K562 (cell line): ENCODE results near the gene STT3A. TPM values are rescaled to one million over a fixed set of nuclear protein-coding genes. Genes with fewer than 3 reads are reported as not detected.

ENCODE experiments used
- ATAC-seq: fragments of 200-7000 bp; cut with Tn5 transposase; 3 replicates; pipeline ENCODE4 v1.9.1; 2020; ENCODE audit warnings: moderate library complexity
- BruUV-seq: library from RNA; stranded (reverse); fragments of 400-500 nt; replicated peaks from 2 replicates; lab custom pipeline; 2021; lab: Mats Ljungman, UMichigan
- CTCF ChIA-PET: fragments of 300-600 bp; formaldehyde crosslinking; extraction: SDS; loops from one replicate; lab custom pipeline; 2021; ENCODE audit warnings: low intra/inter-chr PET ratio; lab: Yijun Ruan, JAX
- POLR2A ChIA-PET: fragments of 300-600, 350-650 bp; sonication (Branson Sonifier 250); formaldehyde crosslinking; extraction: SDS; loops from one replicate; lab custom pipeline; 2021; ENCODE audit warnings: antibody characterized with exemption, inconsistent platforms; lab: Yijun Ruan, JAX
- DNase-seq, 4 experiments: peaks; one replicate each; pipeline versions ENCODE4 v3.0.0 to v3.0.0-alpha.2; 2011 to 2018; ENCODE audit warnings: low spot score in 3 of 4, mixed read lengths in 3 of 4; ENCODE audit errors: extremely low read depth in 1 of 4
- FAIRE-seq: peaks from 2 replicates; lab custom pipeline; 2011; peaks lifted over from hg19 to GRCh38; lab: Jason Lieb, UNC
- H2AFZ ChIP-seq: 2 replicates; pipeline ENCODE4 v1.6.0; 2011; ENCODE audit warnings: low read depth, low read length, control low read depth, inconsistent platforms
- H3K27ac ChIP-seq: fragments of 200-600 bp; 3 replicates; pipeline ENCODE4 v1.8.0; 2011; ENCODE audit warnings: low read depth, mild to moderate bottlenecking, control low read depth, inconsistent platforms, low read length, moderate library complexity, mixed read lengths; ENCODE audit errors: extremely low read depth
- H3K27me3 ChIP-seq, 2 experiments: fragments of 300-600 bp in 1 of 2; 2 replicates in 1 of 2; 3 replicates in 1 of 2; pipeline versions ENCODE4 v1.6.0 to v1.8.0; 2011; ENCODE audit warnings: inconsistent platforms in 2 of 2, low read length in 2 of 2, mild to moderate bottlenecking in 1 of 2, mixed read lengths in 1 of 2, moderate library complexity in 1 of 2; ENCODE audit not compliant: control insufficient read depth in 2 of 2, insufficient read depth in 2 of 2
- H3K36me3 ChIP-seq: fragments of 300-600 bp; 3 replicates; pipeline ENCODE4 v1.8.0; 2011; ENCODE audit warnings: mild to moderate bottlenecking, low read length, inconsistent platforms; ENCODE audit not compliant: control insufficient read depth, insufficient read depth
- H3K4me1 ChIP-seq, 2 experiments: fragments of 200-600 bp in 1 of 2; replicated peaks in 1 of 2; 2 replicates in 1 of 2; 3 replicates in 1 of 2; pipeline versions ENCODE4 v1.5.1 to v1.8.0; 2011; ENCODE audit warnings: inconsistent platforms in 2 of 2, low read length in 2 of 2, mild to moderate bottlenecking in 1 of 2, mixed read lengths in 1 of 2, moderate library complexity in 1 of 2; ENCODE audit not compliant: control insufficient read depth in 2 of 2, insufficient read depth in 2 of 2
- H3K4me2 ChIP-seq: 2 replicates; pipeline ENCODE4 v1.6.1; 2011; ENCODE audit warnings: low read length, control low read depth, inconsistent platforms, mixed read lengths; ENCODE audit not compliant: insufficient read depth
- H3K4me3 ChIP-seq: fragments of 200-600 bp; sonication (generic), shearing (Covaris generic); 2 replicates; pipeline ENCODE4 v1.5.1; 2016; ENCODE audit warnings: control low read depth, inconsistent platforms
- H3K79me2 ChIP-seq: fragments of 200-600 bp; 3 replicates; pipeline ENCODE4 v1.8.0; 2011; ENCODE audit warnings: low read length, inconsistent platforms; ENCODE audit not compliant: control insufficient read depth, insufficient read depth
- H3K9ac ChIP-seq, 2 experiments: 2 replicates each; pipeline versions ENCODE4 v1.6.0 to v1.6.1; 2011; ENCODE audit warnings: low read depth in 2 of 2, low read length in 2 of 2, control low read depth in 1 of 2, inconsistent platforms in 1 of 2, mild to moderate bottlenecking in 1 of 2, mixed read lengths in 1 of 2; ENCODE audit not compliant: insufficient read depth in 1 of 2
- H3K9me1 ChIP-seq: one replicate; pipeline ENCODE4 v1.6.0; 2011; ENCODE audit warnings: inconsistent platforms, mild to moderate bottlenecking, low read length, moderate library complexity; ENCODE audit not compliant: control insufficient read depth, insufficient read depth
- H3K9me3 ChIP-seq: replicated peaks from 2 replicates; pipeline ENCODE4 v1.5.1; 2011; ENCODE audit warnings: low read depth, low read length, inconsistent platforms; ENCODE audit not compliant: control insufficient read depth, insufficient read depth
- H4K20me1 ChIP-seq: replicated peaks from 2 replicates; pipeline ENCODE4 v1.6.1; 2011; ENCODE audit warnings: low read length, inconsistent platforms, mixed read lengths; ENCODE audit not compliant: control insufficient read depth, insufficient read depth
- EWSR1 ChIP-seq: fragments of 450-650 bp; IDR thresholded peaks from 2 replicates; pipeline ENCODE4 v1.6.1; 2018; ENCODE audit warnings: borderline replicate concordance, mild to moderate bottlenecking, low read depth, moderate library complexity; ENCODE audit not compliant: partially characterized antibody
- FOXM1 ChIP-seq, 2 experiments: fragments of 450-650 bp in 1 of 2; sonication (generic) in 1 of 2; formaldehyde crosslinking in 1 of 2; IDR thresholded peaks; 2 replicates each; pipeline versions ENCODE4 v1.6.1 to v1.9.0; 2017 to 2022; ENCODE audit warnings: low read depth in 2 of 2, mild to moderate bottlenecking in 2 of 2, missing genetic modification reagents in 1 of 2, moderate library complexity in 1 of 2
- MEIS2 ChIP-seq: fragments of 450-650 bp; IDR thresholded peaks from 2 replicates; pipeline ENCODE4 v1.6.1; 2014; ENCODE audit warnings: mild to moderate bottlenecking; ENCODE audit not compliant: partially characterized antibody
- MXD1 ChIP-seq: fragments of 250-450 bp; sonication (Bioruptor Pico); IDR thresholded peaks from 2 replicates; pipeline ENCODE4 v1.8.0; 2021; ENCODE audit warnings: borderline replicate concordance, mild to moderate bottlenecking, moderate library complexity; ENCODE audit not compliant: poor library complexity, severe bottlenecking
- MYBL2 ChIP-seq, 2 experiments: fragments of 450-650 bp in 1 of 2; sonication (generic) in 1 of 2; formaldehyde crosslinking in 1 of 2; IDR thresholded peaks; 2 replicates each; pipeline versions ENCODE4 v1.6.1 to v1.8.1; 2017 to 2022; ENCODE audit warnings: borderline replicate concordance in 1 of 2, inconsistent platforms in 1 of 2, low read depth in 1 of 2, mild to moderate bottlenecking in 1 of 2, missing genetic modification reagents in 1 of 2, moderate library complexity in 1 of 2
- PKNOX1 ChIP-seq: fragments of 450-650 bp; IDR thresholded peaks from 2 replicates; pipeline ENCODE4 v1.6.1; 2016
- RFX1 ChIP-seq: fragments of 450-650 bp; IDR thresholded peaks from 2 replicates; pipeline ENCODE4 v1.6.1; 2016; ENCODE audit warnings: mild to moderate bottlenecking, moderate library complexity
- TCF15 ChIP-seq: fragments of 250-450 bp; sonication (Bioruptor Pico); IDR thresholded peaks from 2 replicates; pipeline ENCODE4 v1.8.0; 2022; ENCODE audit warnings: moderate library complexity, mild to moderate bottlenecking, inconsistent platforms
- TCF3 ChIP-seq: sonication (generic); formaldehyde crosslinking; IDR thresholded peaks from 2 replicates; pipeline ENCODE4 v1.4.0; 2020; ENCODE audit warnings: mild to moderate bottlenecking, missing genetic modification reagents
- ZBTB12 ChIP-seq: fragments of 250-450 bp; sonication (Bioruptor Pico); IDR thresholded peaks from 2 replicates; pipeline ENCODE4 v1.4.0; 2020
- ZNF583 ChIP-seq: fragments of 250-450 bp; sonication (Bioruptor Pico); IDR thresholded peaks from 2 replicates; pipeline ENCODE4 v1.4.0; 2020
- WGBS: fragments of 100-300 bp; shearing (Covaris generic); methylation state at CpG from one replicate; pipeline ENCODE4 v1.1.6; 2016; ENCODE audit warnings: low coverage, mixed read lengths; ENCODE audit not compliant: insufficient coverage; ENCODE audit errors: missing lambda C conversion rate; 5-methylcytosine and 5-hydroxymethylcytosine counted together
- in situ Hi-C: fragments of 300-500 bp; cut with MboI; formaldehyde crosslinking; loops from 4 replicates; pipeline ENCODE4 v1.15.0; 2018; ENCODE audit warnings: inconsistent platforms, mixed read lengths
- intact Hi-C: fragments of 100-400 bp; cut with micrococcal nuclease; formaldehyde crosslinking; loops from 2 replicates; pipeline ENCODE4 v1.14.2; 2022
- polyA plus RNA-seq, 8 experiments: library from polyadenylated mRNA; depleted of rRNA in 4 of 8; stranded (reverse) in 5 of 8; unstranded in 3 of 8; fragments of >200 nt; fragmentation: Nextera tagmentation in 2 of 8; fragmentation: Illumina TruSeq in 1 of 8; extraction: Ambion mirVana in 2 of 8; extraction: Trizol in 1 of 8; gene quantifications; 2 replicates each; pipeline versions ENCODE4 v1.2.1 to v1.2.3, GENCODE V29; 2011 to 2014; ENCODE audit warnings: inconsistent platforms in 1 of 8, missing spikeins in 1 of 8
- total RNA-seq, 7 experiments: library from RNA; depleted of rRNA in 6 of 7; stranded (reverse); fragments of >200 nt in 6 of 7; fragmentation: Illumina TruSeq in 2 of 7; extraction: Trizol in 2 of 7; gene quantifications; 2 replicates each; pipeline versions ENCODE4 v1.2.1 to v1.2.3, GENCODE V29; 2011 to 2021; ENCODE audit warnings: low replicate concordance in 1 of 7
- TF ChIP-seq, protein P1 (sequence below), 2 experiments: IDR thresholded peaks in 1 of 2; conservative IDR thresholded peaks in 1 of 2; 2 replicates each; pipeline ENCODE4 v1.6.1; 2016; ENCODE audit warnings: low read depth in 2 of 2, mild to moderate bottlenecking in 1 of 2, missing compliant biosample characterization in 1 of 2, missing genetic modification characterization in 1 of 2, moderate library complexity in 1 of 2
- TF ChIP-seq, protein P2 (sequence below): fragments of 450-650 bp; formaldehyde crosslinking; IDR thresholded peaks from 2 replicates; pipeline ENCODE4 v1.4.0; 2022; ENCODE audit warnings: missing genetic modification characterization

Gene STT3A
- total and polyA plus RNA-seq, 9 of the 15 experiments (the other 6 are each of a cell fraction or from before 2014, with no cell fraction given), result 70.7 to 330 (median 192) TPM

GRCh38 chr11:125562430-125562829 is 30.2 kb upstream of the STT3A start:
- Histone ChIP-seq H3K27ac (no peak overlapping the region), H3K4me1 (peaks cover 0 to 8% of the 10 kb centered on the region in 2 experiments; a peak in 1 of 5 replicates), H3K27me3 (no peaks in the 10 kb centered on the region), H3K9ac (no peak overlapping the region), H3K9me3 (no peaks in the 10 kb centered on the region), H3K79me2 (no peaks in the 10 kb centered on the region), H3K36me3 (no peaks in the 10 kb centered on the region), H3K4me2 (no peak overlapping the region), H3K9me1 (no peaks in the 10 kb centered on the region), H2AFZ (peak overlapping the region; percentile 48; the same call in 1 of the 2 replicates), H3K4me3 (no peak overlapping the region), H4K20me1 (no peaks in the 10 kb centered on the region)
- ChIA-PET CTCF (no interaction called here), POLR2A (no interaction called here)
- no TSS peak for BruUV-seq
- intact Hi-C loops, result no loop called here
- in situ Hi-C loops, result no loop called here
- 0 out of 3 replicates have a peak, but pooled peaks have one; percentile 32 for ATAC-seq
- WGBS, result 65% methylated on average over 4 of the region's 4 CpGs
- no peak for FAIRE-seq
- no peak for TF ChIP-seq TCF15
- no peak for TF ChIP-seq TCF3 (CRISPR knock-in tag)
- TF ChIP-seq PKNOX1, result peak; percentile 86
- TF ChIP-seq MEIS2, result peak; percentile 79
- no peak for TF ChIP-seq RFX1
- TF ChIP-seq, protein P1, sequence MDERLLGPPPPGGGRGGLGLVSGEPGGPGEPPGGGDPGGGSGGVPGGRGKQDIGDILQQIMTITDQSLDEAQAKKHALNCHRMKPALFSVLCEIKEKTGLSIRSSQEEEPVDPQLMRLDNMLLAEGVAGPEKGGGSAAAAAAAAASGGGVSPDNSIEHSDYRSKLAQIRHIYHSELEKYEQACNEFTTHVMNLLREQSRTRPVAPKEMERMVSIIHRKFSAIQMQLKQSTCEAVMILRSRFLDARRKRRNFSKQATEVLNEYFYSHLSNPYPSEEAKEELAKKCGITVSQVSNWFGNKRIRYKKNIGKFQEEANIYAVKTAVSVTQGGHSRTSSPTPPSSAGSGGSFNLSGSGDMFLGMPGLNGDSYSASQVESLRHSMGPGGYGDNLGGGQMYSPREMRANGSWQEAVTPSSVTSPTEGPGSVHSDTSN (CRISPR knock-in tag; IDR thresholded peaks at IDR 0.05; ENCODE audit: low read depth), result no peak
- TF ChIP-seq, protein P1 (tag; conservative IDR thresholded peaks at IDR 0.05; ENCODE audit: low read depth), result peak; percentile 89
- TF ChIP-seq MYBL2 (IDR thresholded peaks at IDR 0.05; ENCODE audit: low read depth), result peak; percentile 53
- TF ChIP-seq MYBL2 (CRISPR knock-in tag; IDR thresholded peaks at IDR 0.05; ENCODE audit: borderline replicate concordance), result no peak
- no peak for TF ChIP-seq MXD1 (CRISPR knock-in tag)
- TF ChIP-seq ZBTB12 (CRISPR knock-in tag), result no peak
- TF ChIP-seq FOXM1 (IDR thresholded peaks at IDR 0.05; ENCODE audit: low read depth), result peak; percentile 79
- no peak for TF ChIP-seq FOXM1 (CRISPR knock-in tag; IDR thresholded peaks at IDR 0.05; ENCODE audit: low read depth)
- TF ChIP-seq, protein P2, sequence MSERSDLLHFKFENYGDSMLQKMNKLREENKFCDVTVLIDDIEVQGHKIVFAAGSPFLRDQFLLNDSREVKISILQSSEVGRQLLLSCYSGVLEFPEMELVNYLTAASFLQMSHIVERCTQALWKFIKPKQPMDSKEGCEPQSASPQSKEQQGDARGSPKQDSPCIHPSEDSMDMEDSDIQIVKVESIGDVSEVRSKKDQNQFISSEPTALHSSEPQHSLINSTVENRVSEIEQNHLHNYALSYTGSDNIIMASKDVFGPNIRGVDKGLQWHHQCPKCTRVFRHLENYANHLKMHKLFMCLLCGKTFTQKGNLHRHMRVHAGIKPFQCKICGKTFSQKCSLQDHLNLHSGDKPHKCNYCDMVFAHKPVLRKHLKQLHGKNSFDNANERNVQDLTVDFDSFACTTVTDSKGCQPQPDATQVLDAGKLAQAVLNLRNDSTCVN (CRISPR knock-in tag), result no peak
- no peak for TF ChIP-seq ZNF583
- TF ChIP-seq EWSR1, result no peak
- DNase-seq, result no peak
